GM23338 (cell line): ENCODE measurements around the gene PIGS. TPM values are rescaled to one million over a fixed set of nuclear protein-coding genes. Genes with fewer than 3 reads are reported as not detected.

ENCODE experiments used
- ATAC-seq: fragments of 200-7000 bp; cut with Tn5 transposase; 3 replicates; pipeline ENCODE4 v1.9.1; 2020
- DNase-seq: peaks from one replicate; pipeline ENCODE4 v3.0.0-alpha.2; 2015; ENCODE audit warnings: low spot score
- H2AFZ ChIP-seq: fragments of 200-600 bp; sonication (generic); 2 replicates; pipeline ENCODE4 v1.8.0; 2016; ENCODE audit warnings: antibody characterized with exemption, mild to moderate bottlenecking, moderate library complexity
- H3F3A ChIP-seq: fragments of 200-600 bp; sonication (generic); replicated peaks from 2 replicates; pipeline ENCODE4 v1.8.0; 2017; ENCODE audit warnings: antibody characterized with exemption, mixed run types, low read depth
- H3K27ac ChIP-seq: fragments of 200-600 bp; sonication (generic); 2 replicates; pipeline ENCODE4 v1.6.1; 2016; ENCODE audit warnings: low read depth
- H3K27me3 ChIP-seq: fragments of 200-600 bp; sonication (generic); 2 replicates; pipeline ENCODE4 v1.8.0; 2016; ENCODE audit warnings: mild to moderate bottlenecking, mixed run types, moderate library complexity; ENCODE audit not compliant: insufficient read depth
- H3K36me3 ChIP-seq: fragments of 200-600 bp; sonication (generic); 2 replicates; pipeline ENCODE4 v1.8.0; 2016; ENCODE audit warnings: mild to moderate bottlenecking; ENCODE audit not compliant: insufficient read depth
- H3K4me1 ChIP-seq: fragments of 200-600 bp; sonication (generic); 2 replicates; pipeline ENCODE4 v1.8.0; 2016; ENCODE audit warnings: mild to moderate bottlenecking, moderate library complexity; ENCODE audit not compliant: insufficient read depth
- H3K4me2 ChIP-seq: fragments of 200-600 bp; sonication (generic); 2 replicates; pipeline ENCODE4 v1.7.1; 2017; ENCODE audit warnings: mixed run types
- H3K4me3 ChIP-seq: fragments of 200-600 bp; sonication (generic); 2 replicates; pipeline ENCODE4 v1.6.1; 2016; ENCODE audit warnings: mixed run types
- H3K79me2 ChIP-seq: fragments of 200-600 bp; sonication (generic); replicated peaks from 2 replicates; pipeline ENCODE4 v1.8.0; 2017; ENCODE audit warnings: mild to moderate bottlenecking; ENCODE audit not compliant: insufficient read depth
- H3K9me2 ChIP-seq: fragments of 200-600 bp; sonication (generic); 2 replicates; pipeline ENCODE4 v1.8.0; 2017; ENCODE audit not compliant: insufficient read depth
- H4K20me1 ChIP-seq: fragments of 200-600 bp; sonication (generic); replicated peaks from 2 replicates; pipeline ENCODE4 v1.8.0; 2017; ENCODE audit warnings: mild to moderate bottlenecking; ENCODE audit not compliant: insufficient read depth
- H3K27ac Mint-ChIP-seq: 2 replicates; pipeline ENCODE4 v1.8.0; 2020; ENCODE audit warnings: inconsistent platforms, mild to moderate bottlenecking, moderate library complexity, mixed read lengths
- H3K27me3 Mint-ChIP-seq: 3 replicates; pipeline ENCODE4 v1.8.0; 2022; ENCODE audit warnings: low read depth, mild to moderate bottlenecking, moderate library complexity, mixed read lengths, inconsistent platforms; ENCODE audit not compliant: insufficient read depth, poor library complexity
- H3K36me3 Mint-ChIP-seq: 3 replicates; pipeline ENCODE4 v1.8.0; 2021; ENCODE audit warnings: low read depth, mild to moderate bottlenecking, inconsistent platforms, moderate library complexity, mixed read lengths
- H3K4me1 Mint-ChIP-seq: 3 replicates; pipeline ENCODE4 v1.8.0; 2020; ENCODE audit warnings: mild to moderate bottlenecking, inconsistent platforms, mixed read lengths
- H3K4me3 Mint-ChIP-seq: 3 replicates; pipeline ENCODE4 v1.8.0; 2021; ENCODE audit warnings: moderate library complexity, mild to moderate bottlenecking, inconsistent platforms, mixed read lengths
- H3K9me3 Mint-ChIP-seq: 3 replicates; pipeline ENCODE4 v1.8.0; 2020; ENCODE audit warnings: moderate library complexity, mild to moderate bottlenecking, inconsistent platforms, mixed read lengths
- CREB1 ChIP-seq: fragments of 250-450 bp; sonication (Bioruptor Pico); IDR thresholded peaks from 2 replicates; pipeline ENCODE4 v1.5.0; 2020; ENCODE audit warnings: low read depth, mild to moderate bottlenecking, moderate library complexity
- CTCF ChIP-seq, 2 experiments: fragments of 200-600 bp in 1 of 2; sonication (generic) in 1 of 2; conservative IDR thresholded peaks; 2 replicates each; pipeline versions ENCODE4 v1.5.1 to v1.6.1; 2016 to 2017; ENCODE audit warnings: antibody characterized with exemption in 2 of 2, low read depth in 2 of 2, mild to moderate bottlenecking in 2 of 2, moderate library complexity in 1 of 2
- ETS1 ChIP-seq: IDR thresholded peaks from 2 replicates; pipeline ENCODE4 v1.6.1; 2016; ENCODE audit warnings: antibody characterized with exemption
- EZH2 ChIP-seq: fragments of 200-600 bp; sonication (generic); IDR thresholded peaks from one replicate; pipeline ENCODE4 v1.8.0; 2017; ENCODE audit warnings: antibody characterized with exemption, mild to moderate bottlenecking, low read depth; ENCODE audit not compliant: unreplicated experiment
- EZH2phosphoT487 ChIP-seq: fragments of 200-600 bp; sonication (generic); IDR thresholded peaks from one replicate; pipeline ENCODE4 v1.8.1; 2018; ENCODE audit warnings: antibody characterized with exemption; ENCODE audit not compliant: unreplicated experiment
- JUNB ChIP-seq: IDR thresholded peaks from one replicate; pipeline ENCODE4 v1.6.1; 2016; ENCODE audit warnings: antibody characterized with exemption; ENCODE audit not compliant: unreplicated experiment
- NANOG ChIP-seq: IDR thresholded peaks from 2 replicates; pipeline ENCODE4 v1.6.1; 2016; ENCODE audit warnings: antibody characterized with exemption, borderline replicate concordance
- POLR2AphosphoS5 ChIP-seq: IDR thresholded peaks from 2 replicates; pipeline ENCODE4 v1.6.1; 2016; ENCODE audit warnings: antibody characterized with exemption, low read depth
- REST ChIP-seq: IDR thresholded peaks from one replicate; pipeline ENCODE4 v1.6.1; 2018; ENCODE audit warnings: antibody characterized with exemption; ENCODE audit not compliant: unreplicated experiment
- STAT1 ChIP-seq: IDR thresholded peaks from one replicate; pipeline ENCODE4 v1.6.1; 2016; ENCODE audit warnings: antibody characterized with exemption; ENCODE audit not compliant: unreplicated experiment
- ZNF114 ChIP-seq: fragments of 250-450 bp; sonication (Bioruptor Pico); IDR thresholded peaks from 2 replicates; pipeline ENCODE4 v1.5.0; 2020; ENCODE audit warnings: mild to moderate bottlenecking, moderate library complexity
- ZNF331 ChIP-seq: fragments of 250-450 bp; sonication (Bioruptor Pico); IDR thresholded peaks from 2 replicates; pipeline ENCODE4 v1.5.0; 2020; ENCODE audit warnings: low read depth, mild to moderate bottlenecking, moderate library complexity
- ZNF462 ChIP-seq: fragments of 250-450 bp; sonication (Bioruptor Pico); IDR thresholded peaks from 2 replicates; pipeline ENCODE4 v1.5.0; 2020; ENCODE audit warnings: mild to moderate bottlenecking, moderate library complexity
- polyA plus RNA-seq: library from polyadenylated mRNA; unstranded; fragments of >200 nt; fragmentation: Nextera tagmentation; extraction: Ambion mirVana; gene quantifications from 2 replicates; pipeline ENCODE4 v1.2.1, GENCODE V29; 2016
- total RNA-seq: library from RNA; depleted of rRNA; stranded (reverse); fragments of >200 nt; shearing (Covaris generic); gene quantifications from 2 replicates; pipeline ENCODE4 v1.2.3, GENCODE V29; 2014

Gene PIGS
- total and polyA plus RNA-seq, 2 experiments from 2014 or later: 16.4 to 53.2 TPM

- no peaks in the 10 kb centered on the region for H3K36me3 Mint-ChIP-seq
- no peaks in the 10 kb centered on the region for H3K79me2 ChIP-seq
- ATAC-seq: no peak
- no peaks in the 10 kb centered on the region for H3K9me2 ChIP-seq
- peaks cover 14% of the 10 kb centered on the region for H3K27me3 Mint-ChIP-seq
- no peak overlapping the region for H3K27ac ChIP-seq
- DNase-seq: no peak
- H3K4me3 ChIP-seq: no peak overlapping the region
- H2AFZ ChIP-seq: no peak overlapping the region
- no peaks in the 10 kb centered on the region for H3K36me3 ChIP-seq
- 0 out of 3 replicates have a peak, but pooled peaks cover 3% of the 10 kb centered on the region for H3K4me1 Mint-ChIP-seq
- TF ChIP-seq REST: no peak
- no peak for TF ChIP-seq CREB1 (CRISPR knock-in tag)
- TF ChIP-seq ZNF114 (CRISPR knock-in tag): no peak
- no peak for TF ChIP-seq POLR2AphosphoS5
- TF ChIP-seq ETS1: no peak
- TF ChIP-seq NANOG: no peak
- TF ChIP-seq ZNF462 (CRISPR knock-in tag): no peak
- no peak for TF ChIP-seq JUNB
- TF ChIP-seq EZH2: no peak
- TF ChIP-seq STAT1: no peak
- TF ChIP-seq EZH2phosphoT487: no peak
- no peak for TF ChIP-seq CTCF (conservative IDR thresholded peaks at IDR 0.05; ENCODE audit: low read depth in 2 of 2)
- TF ChIP-seq ZNF331 (CRISPR knock-in tag): no peak
- no peak overlapping the region for H3K4me2 ChIP-seq
- no peaks in the 10 kb centered on the region for H3F3A ChIP-seq
- H3K27ac Mint-ChIP-seq: no peak overlapping the region
- H3K4me1 ChIP-seq: no peaks in the 10 kb centered on the region
- no peaks in the 10 kb centered on the region for H3K27me3 ChIP-seq
- no peaks in the 10 kb centered on the region for H4K20me1 ChIP-seq
- H3K4me3 Mint-ChIP-seq: no peak overlapping the region
- no peaks in the 10 kb centered on the region; the same call in 2 of the 3 replicates for H3K9me3 Mint-ChIP-seq
Measured at GRCh38 chr17:28529013-28529400, 42.3 kb downstream of the PIGS start.
